ENCODE data around the gene F11. TPM values are rescaled to one million over a fixed set of nuclear protein-coding genes. Genes with fewer than 3 reads are reported as not detected.

F11 gene
- total and polyA plus RNA-seq, 2 of the 13 experiments (the other 11 are each of a cell fraction or from before 2014, with no cell fraction given), result 35.1 to 58.0 TPM

DNA sequence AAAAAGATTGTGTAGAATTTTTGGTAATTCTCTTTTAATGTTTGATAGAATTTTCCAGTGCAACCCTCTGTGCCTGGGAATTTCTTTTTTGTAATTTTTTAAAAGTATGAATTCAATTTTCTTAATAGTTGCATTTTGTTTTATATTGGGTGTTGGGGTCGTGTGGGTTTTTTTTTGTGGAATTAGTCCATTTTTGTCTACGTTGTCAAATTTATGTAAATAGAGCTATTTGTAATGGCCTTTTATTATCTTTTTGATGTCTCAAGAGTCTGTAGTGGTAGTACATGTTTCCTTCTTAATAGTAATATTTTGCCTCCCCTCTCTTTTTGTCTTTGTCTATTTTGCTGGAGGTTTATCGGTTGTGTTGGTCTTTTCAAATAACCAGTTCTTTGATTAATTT, 64.4 kb downstream of the F11 start:
- BruUV-seq (replicated peaks), result no TSS peak
- Histone ChIP-seq H3K4me2 (ENCODE audit: low read depth, low read length) (no peak overlapping the region), H3K4me3 (replicated peaks in 1 of 3; ENCODE audit: insufficient read depth in 1 of 3, low read depth in 2 of 3, low read length in 3 of 3) (no peak overlapping the region), H3K27me3 (ENCODE audit: control insufficient read depth in 1 of 2, insufficient read depth in 2 of 2, low read length in 2 of 2) (no peaks in the 10 kb centered on the region), H2AFZ (ENCODE audit: low read length) (no peak overlapping the region), H3K9me3 (ENCODE audit: low read length) (no peaks in the 10 kb centered on the region), H4K20me1 (ENCODE audit: insufficient read depth, low read length) (no peaks in the 10 kb centered on the region), H3K9ac (ENCODE audit: insufficient read depth, low read depth, low read length) (no peak overlapping the region), H3K4me1 (ENCODE audit: insufficient read depth, low read length) (no peaks in the 10 kb centered on the region), H3K36me3 (replicated peaks in 1 of 2; ENCODE audit: control insufficient read depth in 1 of 2, insufficient read depth in 2 of 2, low read length in 2 of 2) (no peaks in the 10 kb centered on the region), H3K79me2 (ENCODE audit: insufficient read depth, low read length) (no peaks in the 10 kb centered on the region), H3K27ac (ENCODE audit: extremely low read length, insufficient read depth, low read length) (no peak overlapping the region)
- DNase-seq (ENCODE audit: low spot score) (no peak), FAIRE-seq (no peak), ATAC-seq (no peak)
- WGBS (ENCODE audit: low lambda C conversion rate), result under 1% methylated on average over 3 of the region's 3 CpGs
- CTCF ChIA-PET (ENCODE audit: low intra/inter-chr PET ratio, low total read pairs), result no interaction called here
- POLR2A ChIA-PET, result no interaction called here
- in situ Hi-C loops (cut with HindIII; ENCODE audit: extremely low pct_ligation_motif_present, low pct_unique_long_range_greater_than_20kb) (no loop called here), intact Hi-C loops (cut with micrococcal nuclease; ENCODE audit: unreplicated experiment) (no loop called here)
- TF ChIP-seq HNRNPH1 (optimal IDR thresholded peaks at IDR 0.05; ENCODE audit: low read depth, low read length), result no peak
- no peak for TF ChIP-seq NFE2 (CRISPR knock-in tag; IDR thresholded peaks at IDR 0.05)
- TF ChIP-seq MAFF (IDR thresholded peaks at IDR 0.05; ENCODE audit: low read depth, low read length), result peak; percentile 62
- peak in 1 of 2 experiments; percentile 65; a peak in 3 of 4 replicates for TF ChIP-seq MAFK (conservative IDR thresholded peaks at IDR 0.05 in 1 of 2, IDR thresholded peaks at IDR 0.05 in 1 of 2; ENCODE audit: low read length in 2 of 2)

DNA sequence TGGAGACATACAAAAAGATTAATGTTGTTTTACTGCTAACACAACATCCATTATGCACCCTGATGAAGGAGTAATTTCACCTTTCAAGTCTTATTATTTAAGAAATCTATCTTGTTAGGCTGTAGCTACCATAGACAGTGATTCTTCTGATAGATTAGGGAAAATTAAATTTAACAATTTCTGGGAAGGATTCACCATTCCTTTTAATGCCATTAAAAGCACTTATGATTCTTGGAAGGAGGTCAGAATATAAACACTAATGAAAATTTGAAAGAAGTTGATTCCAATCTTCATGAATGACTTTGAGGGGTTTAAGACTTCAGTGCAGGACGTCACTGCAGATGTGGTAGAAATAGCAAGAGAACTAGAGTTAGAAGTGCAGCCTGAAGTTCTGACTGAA, 69.8 kb downstream of the F11 start:
- H3K9ac ChIP-seq (ENCODE audit: insufficient read depth, low read depth, low read length), result no peak overlapping the region
- DNase-seq (ENCODE audit: low spot score), result no peak
- ChIA-PET POLR2A (no interaction called here), CTCF (ENCODE audit: low intra/inter-chr PET ratio, low total read pairs) (no interaction called here)
- no peaks in the 10 kb centered on the region for H3K79me2 ChIP-seq (ENCODE audit: insufficient read depth, low read length)
- H3K4me1 ChIP-seq (ENCODE audit: insufficient read depth, low read length), result no peaks in the 10 kb centered on the region
- in situ Hi-C loops (cut with HindIII; ENCODE audit: extremely low pct_ligation_motif_present, low pct_unique_long_range_greater_than_20kb) (no loop called here), intact Hi-C loops (cut with micrococcal nuclease; ENCODE audit: unreplicated experiment) (no loop called here)
- no peak overlapping the region for H3K27ac ChIP-seq (ENCODE audit: extremely low read length, insufficient read depth, low read length)
- H3K9me3 ChIP-seq (ENCODE audit: low read length), result no peaks in the 10 kb centered on the region
- H3K27me3 ChIP-seq (ENCODE audit: control insufficient read depth in 1 of 2, insufficient read depth in 2 of 2, low read length in 2 of 2), result peaks cover 0 to 9% of the 10 kb centered on the region in 2 experiments; a peak in 2 of 5 replicates
- FAIRE-seq, result no peak
- BruUV-seq (replicated peaks), result no TSS peak
- ATAC-seq, result no peak
- H3K4me3 ChIP-seq (replicated peaks in 1 of 3; ENCODE audit: insufficient read depth in 1 of 3, low read depth in 2 of 3, low read length in 3 of 3), result no peak overlapping the region
- no peaks in the 10 kb centered on the region for H4K20me1 ChIP-seq (ENCODE audit: insufficient read depth, low read length)
- 0% methylated on average over 1 of the region's 1 CpG for WGBS (ENCODE audit: low lambda C conversion rate)
- H3K4me2 ChIP-seq (ENCODE audit: low read depth, low read length), result no peak overlapping the region
- no peaks in the 10 kb centered on the region for H3K36me3 ChIP-seq (replicated peaks in 1 of 2; ENCODE audit: control insufficient read depth in 1 of 2, insufficient read depth in 2 of 2, low read length in 2 of 2)
- H2AFZ ChIP-seq (ENCODE audit: low read length), result no peak overlapping the region
- TF ChIP-seq SP1 (IDR thresholded peaks at IDR 0.05) (no peak), SP1 (CRISPR knock-in tag; IDR thresholded peaks at IDR 0.05) (no peak), ZNF354B (CRISPR knock-in tag; IDR thresholded peaks at IDR 0.05) (no peak), ZNF619 (CRISPR knock-in tag; IDR thresholded peaks at IDR 0.05) (no peak), ZNF205 (CRISPR knock-in tag; IDR thresholded peaks at IDR 0.05) (no peak), ZFP1 (CRISPR knock-in tag; IDR thresholded peaks at IDR 0.05) (no peak), MAZ (IDR thresholded peaks at IDR 0.05; ENCODE audit: borderline replicate concordance, low read depth, low read length) (no peak), MAZ (CRISPR knock-in tag; IDR thresholded peaks at IDR 0.05; ENCODE audit: low read depth) (no peak), NR2F6 (IDR thresholded peaks at IDR 0.05) (no peak), NR2F6 (CRISPR knock-in tag; IDR thresholded peaks at IDR 0.05) (no peak), ZNF350 (CRISPR knock-in tag; IDR thresholded peaks at IDR 0.05; ENCODE audit: borderline replicate concordance, low read depth) (no peak)
- TF ChIP-seq, protein P1, sequence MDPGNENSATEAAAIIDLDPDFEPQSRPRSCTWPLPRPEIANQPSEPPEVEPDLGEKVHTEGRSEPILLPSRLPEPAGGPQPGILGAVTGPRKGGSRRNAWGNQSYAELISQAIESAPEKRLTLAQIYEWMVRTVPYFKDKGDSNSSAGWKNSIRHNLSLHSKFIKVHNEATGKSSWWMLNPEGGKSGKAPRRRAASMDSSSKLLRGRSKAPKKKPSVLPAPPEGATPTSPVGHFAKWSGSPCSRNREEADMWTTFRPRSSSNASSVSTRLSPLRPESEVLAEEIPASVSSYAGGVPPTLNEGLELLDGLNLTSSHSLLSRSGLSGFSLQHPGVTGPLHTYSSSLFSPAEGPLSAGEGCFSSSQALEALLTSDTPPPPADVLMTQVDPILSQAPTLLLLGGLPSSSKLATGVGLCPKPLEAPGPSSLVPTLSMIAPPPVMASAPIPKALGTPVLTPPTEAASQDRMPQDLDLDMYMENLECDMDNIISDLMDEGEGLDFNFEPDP (CRISPR knock-in tag; conservative IDR thresholded peaks at IDR 0.05), result no peak
- TF ChIP-seq, protein P2, sequence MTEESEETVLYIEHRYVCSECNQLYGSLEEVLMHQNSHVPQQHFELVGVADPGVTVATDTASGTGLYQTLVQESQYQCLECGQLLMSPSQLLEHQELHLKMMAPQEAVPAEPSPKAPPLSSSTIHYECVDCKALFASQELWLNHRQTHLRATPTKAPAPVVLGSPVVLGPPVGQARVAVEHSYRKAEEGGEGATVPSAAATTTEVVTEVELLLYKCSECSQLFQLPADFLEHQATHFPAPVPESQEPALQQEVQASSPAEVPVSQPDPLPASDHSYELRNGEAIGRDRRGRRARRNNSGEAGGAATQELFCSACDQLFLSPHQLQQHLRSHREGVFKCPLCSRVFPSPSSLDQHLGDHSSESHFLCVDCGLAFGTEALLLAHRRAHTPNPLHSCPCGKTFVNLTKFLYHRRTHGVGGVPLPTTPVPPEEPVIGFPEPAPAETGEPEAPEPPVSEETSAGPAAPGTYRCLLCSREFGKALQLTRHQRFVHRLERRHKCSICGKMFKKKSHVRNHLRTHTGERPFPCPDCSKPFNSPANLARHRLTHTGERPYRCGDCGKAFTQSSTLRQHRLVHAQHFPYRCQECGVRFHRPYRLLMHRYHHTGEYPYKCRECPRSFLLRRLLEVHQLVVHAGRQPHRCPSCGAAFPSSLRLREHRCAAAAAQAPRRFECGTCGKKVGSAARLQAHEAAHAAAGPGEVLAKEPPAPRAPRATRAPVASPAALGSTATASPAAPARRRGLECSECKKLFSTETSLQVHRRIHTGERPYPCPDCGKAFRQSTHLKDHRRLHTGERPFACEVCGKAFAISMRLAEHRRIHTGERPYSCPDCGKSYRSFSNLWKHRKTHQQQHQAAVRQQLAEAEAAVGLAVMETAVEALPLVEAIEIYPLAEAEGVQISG (CRISPR knock-in tag; IDR thresholded peaks at IDR 0.05), result no peak

Measured in HepG2 (cell line).